ENCODE data around the gene THAP12. TPM values are rescaled to one million over a fixed set of nuclear protein-coding genes. Genes with fewer than 3 reads are reported as not detected.

The THAP12 gene
- total and polyA plus RNA-seq, 2 experiments from 2014 or later: 24.8 to 25.9 TPM

- no peak for TF ChIP-seq CTCF (IDR thresholded peaks at IDR 0.05; ENCODE audit: low read depth, low read length)
- Histone ChIP-seq H3K4me1 (ENCODE audit: low read depth) (no peaks in the 10 kb centered on the region), H3K36me3 (no peaks in the 10 kb centered on the region), H3K4me3 (no peak overlapping the region), H3K27me3 (peaks cover 3% of the 10 kb centered on the region), H3K27ac (no peak overlapping the region), H3K9me3 (ENCODE audit: low read depth) (no peaks in the 10 kb centered on the region)
- DNase-seq (ENCODE audit: low read depth in 1 of 2, low spot score in 1 of 2): no peak
Measured at GRCh38 chr11:76302996-76303395, 77.9 kb downstream of the THAP12 start.

Other genes with a start within 250 kb of the THAP12 start
- gene WNT11, start 174.6 kb downstream of the THAP12 start, total RNA-seq: 107 and 114 TPM in 2 replicates
- gene WNT11, start 174.6 kb downstream of the THAP12 start, polyA plus RNA-seq: 78.3 and 87.9 TPM in 2 replicates
- 8.1 and 13.3 TPM in 2 replicates for gene GVQW3, start 191 bp upstream of the THAP12 start, total RNA-seq
- 3.9 and 6.0 TPM in 2 replicates for gene GVQW3, start 191 bp upstream of the THAP12 start, polyA plus RNA-seq
- gene EMSY, start 63.9 kb upstream of the THAP12 start, total RNA-seq: 34.4 and 74.4 TPM in 2 replicates
- 16.2 and 24.3 TPM in 2 replicates for gene EMSY, start 63.9 kb upstream of the THAP12 start, polyA plus RNA-seq